Stomach (tissue), 4 donors: ENCODE measurements around the gene KCTD13.

ENCODE experiments used
- CTCF ChIP-seq, 7 experiments: fragments of 450-650 bp in 4 of 7; fragments of 200-600 bp in 3 of 7; sonication (generic) in 3 of 7; IDR thresholded peaks; one replicate each; pipeline ENCODE4 v1.5.1; 2016 to 2019; ENCODE audit warnings: antibody characterized with exemption in 7 of 7, control low read depth in 2 of 7, mild to moderate bottlenecking in 1 of 7
- EP300 ChIP-seq: sonication (generic); formaldehyde crosslinking; IDR thresholded peaks from one replicate; pipeline ENCODE4 v1.6.1; 2017; ENCODE audit warnings: antibody characterized with exemption
- POLR2A ChIP-seq, 4 donors: fragments of 450-650 bp; IDR thresholded peaks; one replicate each; pipeline ENCODE4 v1.6.1; 2016; ENCODE audit warnings: antibody characterized with exemption in 4 of 4, control low read depth in 2 of 4, mild to moderate bottlenecking in 1 of 4, moderate library complexity in 1 of 4
- POLR2AphosphoS5 ChIP-seq, 3 donors: sonication (generic); formaldehyde crosslinking; IDR thresholded peaks; one replicate each; pipeline ENCODE4 v1.6.1; 2016; ENCODE audit warnings: antibody characterized with exemption in 3 of 3

- TF ChIP-seq POLR2A (IDR thresholded peaks at IDR 0.05) (no peak), CTCF (IDR thresholded peaks at IDR 0.05) (no peak), POLR2AphosphoS5 (IDR thresholded peaks at IDR 0.05) (no peak), EP300 (no peak)
Measured at GRCh38 chr16:29877266-29877961, 48.6 kb downstream of the KCTD13 start.
